ENCODE data around the gene SNRPD1.
"Not testable (repeated sequence)": the region's sequence is repeated elsewhere in the genome, so short reads cannot be mapped to it uniquely, and the experiment has no call there.

The SNRPD1 gene

GRCh38 chr18:21612125-21613039 lies at the start of gene SNRPD1:
SNRPD1 (plus strand) TSS chr18:21612314; CDS start chr18:21612430, 116 bp downstream.
- Histone ChIP-seq H3K4me2 (peak within 1 kb of the TSS; percentile 69), H3K4me1 (peaks cover 23% of the 10 kb centered on the region), H3K9me3 (peaks cover 25% of the 10 kb centered on the region), H3K9ac (peak within 1 kb of the TSS; percentile 96), H3K4me3 (peak within 1 kb of the TSS; percentile 81), H3K27ac (peak within 1 kb of the TSS; percentile 99), H3K36me3 (peaks cover 36% of the 10 kb centered on the region), H4K20me1 (peaks cover 31% of the 10 kb centered on the region), H3K27me3 (no peaks in the 10 kb centered on the region)
- TF ChIP-seq Cebpa-rat (IDR thresholded peaks at IDR 0.05): no peak

- Histone ChIP-seq H4K20me1 (peaks cover 20% of the 10 kb centered on the region), H3K9me3 (no peaks in the 10 kb centered on the region), H3K4me1 (no peaks in the 10 kb centered on the region), H3K36me3 (peaks cover 93% of the 10 kb centered on the region), H3K27ac (no peak overlapping the region), H3K4me2 (no peak overlapping the region), H3K27me3 (no peaks in the 10 kb centered on the region), H3K4me3 (no peak overlapping the region), H3K9ac (no peak overlapping the region)
- TF ChIP-seq Cebpa-rat (IDR thresholded peaks at IDR 0.05): no peak
Observed at GRCh38 chr18:21571772-21572171, 40.3 kb upstream of the SNRPD1 start.

- Histone ChIP-seq H4K20me1 (peaks cover 27% of the 10 kb centered on the region), H3K27ac (no peak overlapping the region), H3K9ac (no peak overlapping the region), H3K36me3 (peaks cover 88% of the 10 kb centered on the region), H3K27me3 (no peaks in the 10 kb centered on the region), H3K4me1 (no peaks in the 10 kb centered on the region), H3K9me3 (no peaks in the 10 kb centered on the region), H3K4me3 (no peak overlapping the region), H3K4me2 (no peak overlapping the region)
- no peak for TF ChIP-seq Cebpa-rat (IDR thresholded peaks at IDR 0.05)
Observed at GRCh38 chr18:21575656-21576055, 36.5 kb upstream of the SNRPD1 start.

GRCh38 chr18:21584391-21584790 lies 27.7 kb upstream of the SNRPD1 start:
- Histone ChIP-seq H3K9me3 (peaks cover 25% of the 10 kb centered on the region), H3K27ac (no peak overlapping the region), H3K36me3 (peaks cover 74% of the 10 kb centered on the region), H3K4me2 (no peak overlapping the region), H3K27me3 (no peaks in the 10 kb centered on the region), H4K20me1 (peaks cover 79% of the 10 kb centered on the region), H3K4me1 (no peaks in the 10 kb centered on the region), H3K9ac (no peak overlapping the region), H3K4me3 (no peak overlapping the region)
- no peak for TF ChIP-seq Cebpa-rat (IDR thresholded peaks at IDR 0.05)

GRCh38 chr18:21592361-21592760 lies 19.8 kb upstream of the SNRPD1 start:
- H3K4me2 ChIP-seq, H3K4me1 ChIP-seq, H3K4me3 ChIP-seq, H3K27ac ChIP-seq, H3K27me3 ChIP-seq, H3K9ac ChIP-seq: not testable (repeated sequence)
- H3K36me3 ChIP-seq: peaks cover 58% of the 10 kb centered on the region
- peaks cover 42% of the 10 kb centered on the region for H4K20me1 ChIP-seq
- H3K9me3 ChIP-seq: peaks cover 67% of the 10 kb centered on the region

- Histone ChIP-seq H3K36me3 (peaks cover 48% of the 10 kb centered on the region), H4K20me1 (peaks cover 42% of the 10 kb centered on the region), H3K4me3 (no peak overlapping the region), H3K9ac (no peak overlapping the region), H3K27ac (no peak overlapping the region), H3K27me3 (no peaks in the 10 kb centered on the region), H3K9me3 (peaks cover 55% of the 10 kb centered on the region), H3K4me2 (no peak overlapping the region), H3K4me1 (peaks cover 17% of the 10 kb centered on the region)
- TF ChIP-seq Cebpa-rat (IDR thresholded peaks at IDR 0.05): no peak
Observed at GRCh38 chr18:21593540-21594257, 18.4 kb upstream of the SNRPD1 start.

GRCh38 chr18:21597620-21598019 lies 14.5 kb upstream of the SNRPD1 start:
- peak overlapping the region; percentile 94 for H3K4me2 ChIP-seq
- no peaks in the 10 kb centered on the region for H3K27me3 ChIP-seq
- H4K20me1 ChIP-seq: peaks cover 33% of the 10 kb centered on the region
- peaks cover 34% of the 10 kb centered on the region for H3K4me1 ChIP-seq
- H3K27ac ChIP-seq: no peak overlapping the region
- peaks cover 28% of the 10 kb centered on the region for H3K9me3 ChIP-seq
- no peak overlapping the region for H3K9ac ChIP-seq
- peaks cover 23% of the 10 kb centered on the region for H3K36me3 ChIP-seq
- no peak for TF ChIP-seq Cebpa-rat (IDR thresholded peaks at IDR 0.05)
- H3K4me3 ChIP-seq: no peak overlapping the region

- peaks cover 34% of the 10 kb centered on the region for H3K4me1 ChIP-seq
- peaks cover 21% of the 10 kb centered on the region for H3K9me3 ChIP-seq
- no peaks in the 10 kb centered on the region for H3K27me3 ChIP-seq
- peak overlapping the region; percentile 89 for H3K9ac ChIP-seq
- H4K20me1 ChIP-seq: peaks cover 33% of the 10 kb centered on the region
- H3K4me3 ChIP-seq: peak overlapping the region; percentile 88
- peak overlapping the region; percentile 86 for H3K27ac ChIP-seq
- peak overlapping the region; percentile 94 for H3K4me2 ChIP-seq
- TF ChIP-seq Cebpa-rat (IDR thresholded peaks at IDR 0.05): no peak
- H3K36me3 ChIP-seq: peaks cover 14% of the 10 kb centered on the region
Observed at GRCh38 chr18:21598726-21599584, 13.2 kb upstream of the SNRPD1 start.
